CD4-positive, alpha-beta T cell treated with Interleukin-10 for 1 hour (primary cell): ENCODE measurements around the gene CSHL1.

ENCODE experiments used
- DNase-seq: peaks from one replicate; pipeline ENCODE4 v3.0.0-alpha.2; 2020

CSHL1 gene

GRCh38 chr17:63911041-63911635 is at the start of gene CSHL1:
TSS of gene CSHL1 (minus strand) at chr17:63911258. CDS start at chr17:63911196, 62 bp downstream.
- no peak for DNase-seq

- no peak for DNase-seq
These were observed 49.4 kb upstream of the CSHL1 start for GRCh38 chr17:63960430-63960829.

DNA sequence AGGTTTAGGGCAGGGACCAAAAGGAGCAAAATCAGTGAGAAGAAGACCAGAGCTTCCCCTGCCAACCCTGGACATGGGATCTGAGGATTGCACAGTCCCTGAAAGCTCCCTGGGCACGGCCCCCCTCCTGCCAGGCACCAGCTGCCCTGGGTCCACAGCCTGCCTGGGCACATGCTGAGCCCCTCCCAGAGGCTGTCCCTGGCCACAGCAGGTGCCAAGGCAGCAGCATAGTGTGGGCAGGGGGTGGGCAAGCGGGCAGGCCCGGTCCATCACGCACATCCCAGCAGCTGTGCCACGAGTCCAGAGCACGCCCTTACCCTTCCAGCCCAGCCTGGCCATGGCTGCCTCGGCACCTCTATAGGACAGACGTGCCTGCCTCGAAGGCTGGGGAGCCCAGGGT is 48.9 kb upstream of the CSHL1 start:
- no peak for DNase-seq

- DNase-seq, result no peak
These were observed 45.4 kb upstream of the CSHL1 start for GRCh38 chr17:63956296-63956920.

DNA sequence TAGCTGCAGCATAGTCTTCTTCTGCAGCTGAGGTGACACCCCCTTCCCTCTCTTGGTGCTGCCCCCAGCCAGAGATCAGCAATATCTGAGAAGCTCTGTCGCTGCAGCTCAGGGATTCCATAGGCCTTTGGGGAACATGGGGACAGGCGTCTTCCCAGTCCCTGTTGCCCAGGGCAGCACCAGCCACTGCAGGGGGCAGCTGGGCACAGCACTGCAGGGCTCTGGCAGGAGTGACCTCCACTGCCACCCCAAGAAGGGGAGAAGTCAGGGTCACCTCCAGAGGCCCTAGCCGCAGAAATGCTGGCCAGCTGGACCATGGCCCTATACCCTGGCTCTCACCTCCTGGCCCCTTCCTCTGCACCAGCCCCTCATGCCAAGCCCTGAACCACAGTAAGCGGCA is 44.7 kb upstream of the CSHL1 start:
- DNase-seq, result no peak

DNA sequence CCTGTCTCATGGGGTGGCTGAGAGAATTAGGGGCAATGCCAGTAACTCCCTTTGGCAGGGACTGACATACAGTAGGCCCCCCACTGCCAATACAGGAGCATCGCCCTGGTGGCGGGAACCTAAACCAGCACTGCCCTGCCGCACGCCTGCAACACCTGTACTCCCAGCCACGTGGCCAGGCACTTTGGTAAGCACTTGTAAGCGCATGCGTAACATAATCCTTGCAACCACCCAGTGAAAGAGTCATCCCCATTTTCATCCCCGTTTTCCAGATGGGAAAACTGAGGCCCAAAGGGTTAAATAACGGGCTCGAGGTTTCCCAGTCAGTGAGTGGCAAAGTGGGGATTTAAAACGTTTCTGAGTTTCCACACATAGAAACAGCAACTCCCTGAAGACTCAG is 44.2 kb upstream of the CSHL1 start:
- no peak for DNase-seq

GRCh38 chr17:63954402-63955063 is 43.5 kb upstream of the CSHL1 start:
- peak; percentile 49 for DNase-seq

DNA sequence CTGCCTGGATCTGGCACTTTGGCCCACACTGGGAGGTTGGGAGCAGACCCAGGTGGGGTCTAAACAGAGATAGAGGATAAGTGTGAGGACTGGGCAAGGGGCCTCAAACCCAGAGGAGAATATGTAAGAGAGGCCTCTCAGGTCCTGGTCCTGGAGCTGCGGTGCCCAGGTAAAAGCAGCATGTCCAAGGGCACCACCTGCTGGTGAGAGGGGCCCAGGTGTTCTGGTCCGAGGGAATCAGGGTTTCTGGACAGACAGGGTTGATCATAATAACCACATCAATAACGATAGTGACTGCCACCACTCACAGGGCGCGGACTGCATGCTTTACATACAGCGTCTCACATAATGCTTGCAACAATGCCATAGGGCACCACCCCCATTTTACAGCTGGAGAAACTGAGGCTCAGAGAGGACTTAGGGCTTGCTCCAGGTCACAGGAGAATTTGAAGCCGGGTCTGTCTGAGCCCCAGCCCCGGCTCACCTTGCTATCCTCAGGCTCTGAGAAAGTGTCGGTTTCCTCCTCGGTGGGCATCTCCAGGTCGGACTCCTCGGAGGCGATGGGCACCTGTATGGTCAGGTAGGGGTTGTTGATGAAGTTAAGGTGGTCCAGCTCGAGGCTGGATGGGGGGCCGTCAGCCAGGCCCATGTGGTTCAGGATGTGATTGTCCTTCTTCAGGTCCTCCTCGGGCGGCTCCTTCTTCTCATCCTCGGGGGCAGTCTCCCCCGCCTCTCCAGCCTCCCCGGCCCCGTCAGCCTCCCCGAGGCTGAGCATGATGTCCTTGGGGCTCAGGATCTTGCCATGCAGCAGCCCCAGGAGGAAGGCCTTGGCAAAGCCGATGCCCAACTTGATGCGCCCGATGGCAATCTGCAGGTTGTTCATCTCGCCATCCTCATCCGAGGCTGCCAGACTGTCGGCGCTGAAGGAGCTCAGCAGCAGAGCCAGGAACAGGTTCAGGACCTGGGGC is 40.2 kb upstream of the CSHL1 start:
- DNase-seq, result peak; percentile 51

DNA sequence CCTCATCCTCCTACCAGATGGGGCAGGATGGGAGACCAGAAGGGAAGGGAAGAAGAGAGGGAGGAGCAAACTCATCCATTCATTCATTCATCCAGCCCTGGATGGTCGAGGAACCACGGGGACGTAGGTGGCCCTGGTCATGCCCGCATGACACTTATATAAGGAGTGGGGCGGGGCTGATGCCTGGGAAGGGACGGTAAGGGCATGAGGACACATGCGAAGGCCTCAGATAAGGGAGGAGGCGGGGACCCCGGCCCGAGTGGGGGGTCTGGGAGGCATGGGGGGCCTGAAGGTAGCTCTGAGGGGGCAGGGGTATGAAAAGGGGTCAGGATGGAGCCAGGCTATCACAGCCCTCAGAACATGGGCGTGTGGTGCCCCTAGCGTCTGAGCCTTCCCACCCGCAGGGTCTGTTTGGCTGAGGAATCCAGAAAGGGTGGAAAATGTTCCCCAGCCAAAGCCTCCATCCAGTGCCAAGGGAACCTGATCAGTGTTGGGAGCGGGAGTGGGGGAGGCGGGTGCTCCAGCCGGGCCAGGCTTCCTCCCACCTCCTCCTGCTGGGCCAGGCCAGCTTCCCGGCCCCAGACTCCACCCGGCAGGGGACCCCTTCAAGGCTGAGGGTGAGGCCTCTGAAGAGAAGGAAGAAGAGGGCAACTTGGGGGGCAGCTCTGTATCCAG is 38.7 kb upstream of the CSHL1 start:
- no peak for DNase-seq

DNA sequence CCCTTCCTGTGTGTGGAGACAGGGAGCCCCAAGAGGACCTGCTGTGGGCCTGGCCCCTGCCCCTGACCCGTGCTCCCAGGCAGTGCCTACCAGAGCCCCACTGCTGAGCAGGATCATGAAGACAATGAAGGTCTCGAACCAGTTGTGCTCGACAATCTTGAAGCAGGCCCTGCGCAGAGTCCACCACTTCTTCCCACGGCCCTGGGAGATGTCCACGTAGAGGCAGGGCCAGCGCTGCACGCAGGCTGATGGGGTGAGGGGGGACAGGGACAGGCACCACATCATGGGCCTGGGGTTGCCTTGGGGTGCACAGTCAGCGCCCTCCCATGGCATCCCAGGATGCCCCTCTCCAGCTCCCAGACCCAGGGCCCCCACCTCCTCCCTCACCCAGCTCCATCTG is 37.5 kb upstream of the CSHL1 start:
- DNase-seq, result no peak

- DNase-seq, result no peak
These were observed 36.8 kb upstream of the CSHL1 start for GRCh38 chr17:63947711-63948330.

GRCh38 chr17:63946440-63947363 is 35.6 kb upstream of the CSHL1 start:
- DNase-seq, result peak; percentile 68

DNA sequence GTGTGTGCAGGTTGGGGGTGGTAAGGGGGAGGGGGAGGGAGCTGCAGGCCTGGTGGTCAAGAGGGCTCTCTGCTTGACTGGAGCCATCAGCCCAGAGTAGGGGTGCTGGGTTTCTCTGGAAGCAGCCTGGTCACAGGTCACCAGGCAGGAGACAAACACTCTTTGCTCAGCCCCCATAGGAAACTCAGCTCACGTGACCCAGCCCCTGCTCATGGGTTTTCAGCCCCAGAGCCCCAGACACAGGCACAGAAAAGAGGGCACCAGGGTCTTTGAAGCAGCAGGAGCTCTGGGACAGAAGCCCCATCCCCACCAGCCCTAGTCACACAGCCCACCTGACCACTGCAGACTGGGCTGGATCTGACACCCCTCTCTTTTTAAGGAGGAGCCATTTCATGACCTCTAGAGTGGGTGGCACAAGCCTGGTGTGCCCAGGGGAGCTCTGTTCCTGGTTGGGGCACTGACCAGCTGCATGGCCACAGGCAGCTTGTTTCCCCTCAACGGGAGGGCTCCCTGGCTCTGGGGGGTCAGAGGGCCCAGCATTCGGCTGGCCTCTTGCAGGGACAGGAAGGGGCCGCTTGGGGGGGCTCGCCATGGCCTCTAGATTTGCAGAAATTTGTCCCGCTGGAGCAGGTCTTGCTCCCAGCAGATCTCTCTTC is 34.9 kb upstream of the CSHL1 start:
- DNase-seq, result no peak

DNA sequence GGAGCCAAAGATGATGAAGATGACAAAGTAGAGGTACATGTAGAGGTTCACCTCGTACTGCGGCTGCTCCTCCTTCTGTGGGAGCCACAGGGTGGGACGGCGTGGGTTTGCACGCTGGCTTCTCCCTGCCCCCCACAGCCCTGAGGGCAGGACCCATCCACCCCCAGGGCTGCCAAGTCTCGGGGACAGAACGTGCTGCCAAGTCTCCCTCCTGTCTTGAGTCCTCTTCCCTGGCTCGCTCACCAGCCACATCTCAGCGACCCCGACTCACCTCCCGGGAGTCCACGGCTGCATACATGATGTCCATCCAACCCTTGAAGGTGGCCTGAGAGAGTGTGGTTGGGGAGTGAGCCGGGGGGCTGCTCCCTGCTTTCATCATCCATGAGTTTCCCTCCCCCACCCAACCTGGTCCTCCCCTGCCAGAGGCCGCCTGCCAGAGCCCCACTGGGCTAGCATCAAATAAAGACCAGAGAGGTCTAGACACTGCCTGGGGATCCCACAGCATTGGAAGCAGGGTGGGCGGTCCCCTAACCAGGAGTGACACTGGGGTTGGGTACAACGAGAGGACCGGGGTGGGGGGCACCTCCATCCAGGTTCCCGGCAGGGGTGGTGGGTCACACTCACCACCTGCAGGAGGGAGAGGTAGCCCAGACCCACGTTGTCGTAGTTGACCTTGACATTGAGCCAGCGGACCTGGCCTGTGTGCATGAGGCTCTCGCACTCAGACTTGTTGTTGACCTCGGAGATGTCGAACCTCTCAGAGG is 33.9 kb upstream of the CSHL1 start:
- no peak for DNase-seq

DNA sequence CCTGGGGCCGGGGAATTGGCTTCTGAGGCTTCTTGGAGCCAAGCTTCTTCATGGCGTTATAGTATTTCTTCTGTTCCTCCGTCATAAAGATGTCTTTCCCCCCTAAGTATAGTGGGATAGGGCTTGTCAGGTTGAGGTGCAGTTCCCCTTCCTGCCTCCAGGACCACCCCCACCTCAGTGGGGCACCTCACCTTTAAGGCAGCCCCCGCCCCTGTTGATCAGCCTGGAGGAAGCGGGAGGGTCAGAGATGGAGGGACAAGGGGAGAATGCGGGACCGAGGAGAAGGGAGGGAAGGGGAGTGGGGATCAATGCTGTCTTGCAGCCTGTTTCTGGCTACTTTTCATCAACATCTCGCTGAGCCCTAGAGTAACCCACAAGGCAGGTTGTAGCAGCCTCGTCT is 32.7 kb upstream of the CSHL1 start:
- no peak for DNase-seq

GRCh38 chr17:63942309-63942985 is 31.4 kb upstream of the CSHL1 start:
- no peak for DNase-seq

DNA sequence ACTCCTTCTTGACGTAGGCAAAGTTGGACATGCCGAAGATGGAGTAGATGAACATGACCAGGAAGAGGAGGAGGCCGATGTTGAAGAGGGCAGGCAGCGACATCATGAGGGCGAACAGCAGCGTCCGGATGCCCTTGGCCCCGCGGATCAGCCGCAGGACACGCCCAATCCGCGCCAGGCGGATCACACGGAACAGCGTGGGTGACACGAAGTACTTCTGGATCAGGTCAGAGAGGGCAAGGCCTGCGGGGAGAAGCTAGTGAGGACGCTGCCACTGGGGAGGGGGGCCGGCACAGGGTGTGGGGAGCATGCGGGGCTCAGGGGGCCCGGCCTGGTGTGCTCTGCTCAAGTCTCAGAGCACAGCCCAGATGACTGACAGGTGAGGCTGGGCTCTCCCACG is 30.7 kb upstream of the CSHL1 start:
- DNase-seq, result no peak

DNA sequence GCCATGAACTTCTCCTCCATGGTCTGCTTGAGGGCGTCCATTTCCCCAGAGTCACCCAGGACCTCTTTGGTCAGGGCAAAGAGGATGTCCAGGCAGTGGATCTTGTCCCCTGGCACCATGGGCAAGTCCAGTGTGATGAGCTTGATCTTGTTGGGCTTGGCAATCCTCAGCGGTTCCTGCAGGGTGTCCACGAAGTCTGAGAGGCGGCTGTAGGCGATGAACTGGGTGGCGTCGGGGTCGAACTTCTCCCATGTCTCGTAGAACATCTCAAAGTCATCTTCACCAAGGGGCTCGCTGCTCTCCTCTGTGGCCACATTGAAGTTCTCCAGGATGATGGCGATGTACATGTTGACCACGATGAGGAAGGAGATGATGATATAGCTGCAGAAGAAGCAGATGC is 30.1 kb upstream of the CSHL1 start:
- no peak for DNase-seq

- DNase-seq, result no peak
These were observed 29.5 kb upstream of the CSHL1 start for GRCh38 chr17:63940584-63940983.
